Measurements from ENCODE around the gene NQO2. TPM values are rescaled to one million over a fixed set of nuclear protein-coding genes. Genes with fewer than 3 reads are reported as not detected.
"Not testable (repeated sequence)": the region's sequence is repeated elsewhere in the genome, so short reads cannot be mapped to it uniquely, and the experiment has no call there.

Gene NQO2
- total RNA-seq, 1 donor from 2014 or later = 22.4 TPM

DNA sequence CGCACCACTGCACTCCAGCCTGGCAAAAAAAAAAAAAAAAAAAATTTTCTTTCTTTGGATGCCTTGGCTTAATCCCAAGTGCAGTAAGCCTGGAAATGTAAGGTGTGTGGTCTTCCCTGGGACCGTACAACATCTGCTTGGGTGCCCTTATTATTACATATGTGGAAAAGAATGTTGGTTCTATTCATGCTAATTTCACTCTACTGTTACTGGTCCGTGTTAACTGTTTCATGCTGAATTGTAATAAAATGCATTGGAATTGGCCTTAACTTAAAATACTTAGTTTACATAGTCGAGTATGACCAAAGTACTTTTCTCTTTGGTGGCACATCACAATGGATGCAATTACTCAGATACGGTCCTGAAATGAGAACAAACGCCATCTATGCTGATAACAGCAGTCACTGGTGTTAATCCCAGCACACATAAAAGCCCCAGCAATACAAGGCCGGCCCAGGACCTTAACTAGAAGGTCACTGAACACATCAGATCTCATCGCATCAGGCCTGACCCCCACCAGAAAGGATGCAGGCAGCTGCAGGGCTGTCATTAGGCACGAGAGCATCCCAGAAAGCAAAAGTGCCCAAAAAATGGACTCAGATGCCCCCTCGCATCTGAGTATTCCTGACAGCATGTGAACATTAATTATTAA, 29.5 kb upstream of the NQO2 start:
- intact Hi-C loops (cut with DNase I) = no loop called here
- ATAC-seq (no peak), DNase-seq (no peak)
- Histone ChIP-seq H3K27me3 (ENCODE audit: low read depth) (no peaks in the 10 kb centered on the region), H3K36me3 (peaks cover 4% of the 10 kb centered on the region), H3K4me1 (peaks cover 42% of the 10 kb centered on the region), H3K4me3 (peak overlapping the region; percentile 74), H3K9me3 (no peaks in the 10 kb centered on the region), H3K27ac (peak overlapping the region; percentile 98)
- TF ChIP-seq CTCF (IDR thresholded peaks at IDR 0.05) = no peak

- no peak for TF ChIP-seq CTCF (IDR thresholded peaks at IDR 0.05)
- Histone ChIP-seq H3K27ac (peak overlapping the region; percentile 98), H3K4me1 (peaks cover 39% of the 10 kb centered on the region), H3K36me3 (peaks cover 4% of the 10 kb centered on the region), H3K9me3 (no peaks in the 10 kb centered on the region), H3K4me3 (peak overlapping the region; percentile 74), H3K27me3 (ENCODE audit: low read depth) (no peaks in the 10 kb centered on the region)
- ATAC-seq (peak; percentile 94), DNase-seq (peak; percentile 91)
- intact Hi-C loops (cut with DNase I) = no loop called here
These were observed 28.8 kb upstream of the NQO2 start for GRCh38 chr6:2970753-2971419.

GRCh38 chr6:2971420-2972218, 28.1 kb upstream of the NQO2 start, which contains the start of gene SERPINB6:
Gene SERPINB6 (minus strand): TSS chr6:2971567. CDS start chr6:2959332, 12,235 bp downstream.
- ATAC-seq (peak; percentile 90 to 93), DNase-seq (peak; percentile 89)
- no peaks in the 10 kb centered on the region for H3K36me3 ChIP-seq
- peaks cover 33% of the 10 kb centered on the region for H3K4me1 ChIP-seq
- H3K4me3 ChIP-seq = peak within 1 kb of the TSS; percentile 74
- no peak for TF ChIP-seq CTCF (IDR thresholded peaks at IDR 0.05)
- H3K27ac ChIP-seq = peak within 1 kb of the TSS; percentile 98
- intact Hi-C loops (cut with DNase I) = no loop called here
- no peaks in the 10 kb centered on the region for H3K27me3 ChIP-seq (ENCODE audit: low read depth)
- no peaks in the 10 kb centered on the region for H3K9me3 ChIP-seq

- ATAC-seq; H3K9me3 ChIP-seq; H3K27me3 ChIP-seq (ENCODE audit: low read depth); DNase-seq; H3K36me3 ChIP-seq; intact Hi-C loops (cut with DNase I): not testable (repeated sequence)
- H3K27ac ChIP-seq = peak overlapping the region; percentile 98
- peaks cover 28% of the 10 kb centered on the region for H3K4me1 ChIP-seq
- H3K4me3 ChIP-seq = peak overlapping the region; percentile 74
These were observed 27.5 kb upstream of the NQO2 start for GRCh38 chr6:2972219-2972487.

DNA sequence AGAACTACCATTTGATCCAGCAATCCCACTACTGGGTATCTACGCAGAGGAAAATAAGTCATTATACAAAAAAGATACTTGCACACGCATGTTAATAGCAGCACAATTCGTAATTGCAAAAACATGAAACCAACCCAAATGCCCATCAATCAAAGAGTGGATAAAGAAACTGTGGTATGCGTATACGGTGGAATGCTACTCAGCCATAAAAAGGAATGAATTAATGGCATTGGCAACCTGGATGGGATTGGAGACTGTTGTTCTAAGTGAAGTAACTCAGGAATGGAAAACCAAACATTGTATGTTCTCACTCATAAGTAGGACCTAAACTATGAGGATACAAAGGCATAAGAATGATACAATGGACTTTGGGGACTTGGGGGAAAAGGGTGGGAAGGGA, 27.0 kb upstream of the NQO2 start:
- Histone ChIP-seq H3K27ac (peak overlapping the region; percentile 98), H3K4me1 (peaks cover 27% of the 10 kb centered on the region)
- DNase-seq; H3K4me3 ChIP-seq; ATAC-seq; intact Hi-C loops (cut with DNase I); H3K27me3 ChIP-seq (ENCODE audit: low read depth); H3K36me3 ChIP-seq; H3K9me3 ChIP-seq: not testable (repeated sequence)

DNA sequence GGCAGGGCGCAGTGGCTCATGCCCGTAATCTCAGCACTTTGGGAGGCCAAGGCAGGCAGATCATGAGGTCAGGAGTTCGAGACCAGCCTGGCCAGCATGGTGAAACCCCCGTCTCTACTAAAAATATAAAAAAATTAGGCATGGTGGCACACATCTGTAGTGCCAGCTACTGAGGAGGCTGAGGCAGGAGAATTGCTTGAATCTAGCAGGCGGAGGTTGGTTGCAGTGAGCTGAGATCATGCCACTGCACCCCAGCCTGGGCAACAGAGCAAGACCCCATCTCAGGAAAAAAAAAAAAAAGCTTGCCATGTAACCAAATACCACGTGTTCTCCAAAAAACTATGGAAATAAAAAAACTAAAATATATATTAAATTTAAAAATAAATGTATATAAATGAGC, 26.5 kb upstream of the NQO2 start:
- intact Hi-C loops (cut with DNase I); H3K27ac ChIP-seq; H3K4me3 ChIP-seq; H3K9me3 ChIP-seq; ATAC-seq; H3K27me3 ChIP-seq (ENCODE audit: low read depth); H3K36me3 ChIP-seq; DNase-seq: not testable (repeated sequence)
- peaks cover 28% of the 10 kb centered on the region for H3K4me1 ChIP-seq

- no peak for TF ChIP-seq CTCF (IDR thresholded peaks at IDR 0.05)
- no peak overlapping the region for H3K27ac ChIP-seq
- H3K4me3 ChIP-seq = no peak overlapping the region
- no peak for DNase-seq
- no peaks in the 10 kb centered on the region for H3K36me3 ChIP-seq
- H3K27me3 ChIP-seq (ENCODE audit: low read depth) = no peaks in the 10 kb centered on the region
- no peak for ATAC-seq
- peaks cover 31% of the 10 kb centered on the region for H3K4me1 ChIP-seq
- intact Hi-C loops (cut with DNase I) = no loop called here
- H3K9me3 ChIP-seq = no peaks in the 10 kb centered on the region
These were observed 26.0 kb upstream of the NQO2 start for GRCh38 chr6:2973676-2974075.

Measured in lower lobe of right lung (tissue), 2 donors.